ENCODE results near the gene E2F4. TPM values are rescaled to one million over a fixed set of nuclear protein-coding genes. Genes with fewer than 3 reads are reported as not detected.

Gene E2F4
- total and polyA plus RNA-seq, 10 of the 15 experiments (the other 5 are each of a cell fraction or from before 2014, with no cell fraction given) = 11.7 to 132 (median 95.9) TPM

DNA sequence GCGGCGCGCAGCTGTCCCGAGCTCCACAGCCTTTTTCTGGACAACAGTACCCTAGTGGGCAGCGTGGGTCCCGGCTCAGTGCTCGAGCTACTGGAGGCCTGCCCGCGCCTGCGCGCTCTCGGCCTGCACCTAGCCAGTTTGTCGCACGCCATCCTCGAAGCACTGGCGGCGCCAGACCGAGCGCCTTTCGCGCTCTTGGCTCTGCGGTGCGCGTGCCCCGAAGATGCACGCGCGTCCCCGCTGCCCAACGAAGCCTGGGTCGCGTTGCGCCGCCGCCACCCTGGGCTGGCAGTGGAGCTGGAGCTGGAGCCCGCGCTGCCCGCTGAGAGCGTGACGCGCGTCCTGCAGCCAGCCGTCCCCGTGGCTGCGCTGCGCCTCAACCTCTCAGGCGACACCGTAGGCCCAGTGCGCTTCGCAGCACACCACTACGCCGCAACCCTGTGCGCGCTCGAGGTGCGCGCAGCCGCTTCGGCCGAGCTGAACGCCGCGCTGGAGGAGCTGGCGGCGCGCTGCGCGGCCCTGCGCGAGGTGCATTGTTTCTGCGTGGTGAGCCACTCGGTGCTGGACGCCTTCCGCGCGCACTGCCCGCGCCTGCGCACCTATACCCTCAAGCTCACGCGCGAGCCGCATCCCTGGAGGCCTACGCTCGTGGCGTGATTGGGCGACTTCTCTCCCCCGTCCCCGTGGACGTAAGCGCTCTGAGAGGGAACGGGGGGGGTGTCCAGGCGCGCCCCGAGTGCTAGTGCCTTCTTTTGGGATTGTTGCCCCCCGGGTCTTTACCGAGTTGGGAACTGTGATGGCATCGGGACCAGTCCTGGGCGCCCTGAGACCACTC, 28.6 kb upstream of the E2F4 start:
- H3K27me3 ChIP-seq (replicated peaks in 1 of 2; ENCODE audit: control insufficient read depth in 2 of 2, insufficient read depth in 2 of 2, low read length in 1 of 2) = peaks cover 2 to 18% of the 10 kb centered on the region in 2 experiments
- ChIA-PET POLR2A (interaction anchor here (0.6 to 8.2 kb wide), 6 partner anchors 10 to 135 kb away, joined by 3 to 137 read pairs (median 4); partner anchors contain the start of gene NOL3), RAD21 (ENCODE audit: unreplicated experiment) (interaction anchor here (1.3 to 1.9 kb wide), 3 partner anchors 11 to 133 kb away, joined by 3 to 6 read pairs (median 6); no protein-coding TSS in a partner anchor), SMC1A (ENCODE audit: uncharacterized antibody, unreplicated experiment) (interaction anchor here (0.8 to 1.8 kb wide), 4 partner anchors 10 to 16 kb away, joined by 3 to 10 read pairs (median 4); no protein-coding TSS in a partner anchor), CTCF (interaction anchor here (1.1 to 1.9 kb wide), 4 partner anchors 10 to 146 kb away, joined by 3 to 8 read pairs (median 6); no protein-coding TSS in a partner anchor)
- no peaks in the 10 kb centered on the region; the same call in 1 of the 2 replicates for H4K20me1 ChIP-seq (ENCODE audit: control insufficient read depth, insufficient read depth)
- no TSS peak for BruUV-seq (replicated peaks)
- peaks cover 4% of the 10 kb centered on the region for H3K79me2 ChIP-seq (ENCODE audit: control insufficient read depth, insufficient read depth, low read length)
- in situ Hi-C loops (cut with MboI) = no loop called here
- H3K27ac ChIP-seq (ENCODE audit: control insufficient read depth, insufficient read depth) = no peak overlapping the region
- H3K36me3 ChIP-seq (ENCODE audit: control insufficient read depth in 2 of 2, insufficient read depth in 2 of 2, low read length in 1 of 2) = no peaks in the 10 kb centered on the region
- H3K9ac ChIP-seq (ENCODE audit: control insufficient read depth, insufficient read depth, low read length) = no peak overlapping the region
- peak overlapping the region; percentile 83 for H3K4me2 ChIP-seq (ENCODE audit: control insufficient read depth, insufficient read depth)
- no peaks in the 10 kb centered on the region; the same call in 2 of the 3 replicates for H3K9me3 ChIP-seq (replicated peaks; ENCODE audit: control insufficient read depth, insufficient read depth, low read length)
- no peak for DNase-seq (ENCODE audit: low read depth, low spot score)
- whole genome bisulfite sequencing (ENCODE audit: insufficient coverage, insufficient replicate concordance, low lambda C conversion rate, missing lambda C conversion rate) = 10% methylated on average over 89 of the region's 99 CpGs
- intact Hi-C loops (cut with micrococcal nuclease; ENCODE audit: unreplicated experiment) = no loop called here
- ATAC-seq = peak; percentile 11
- peaks cover 42% of the 10 kb centered on the region for H3K4me1 ChIP-seq (ENCODE audit: control insufficient read depth, insufficient read depth, low read length)
- peak overlapping the region; percentile 53; the same call in 1 of the 2 replicates for H3K4me3 ChIP-seq
- H2AFZ ChIP-seq (ENCODE audit: control insufficient read depth, low read depth, low read length) = peak overlapping the region; percentile 70
- FAIRE-seq = no peak
- TF ChIP-seq, protein P1, sequence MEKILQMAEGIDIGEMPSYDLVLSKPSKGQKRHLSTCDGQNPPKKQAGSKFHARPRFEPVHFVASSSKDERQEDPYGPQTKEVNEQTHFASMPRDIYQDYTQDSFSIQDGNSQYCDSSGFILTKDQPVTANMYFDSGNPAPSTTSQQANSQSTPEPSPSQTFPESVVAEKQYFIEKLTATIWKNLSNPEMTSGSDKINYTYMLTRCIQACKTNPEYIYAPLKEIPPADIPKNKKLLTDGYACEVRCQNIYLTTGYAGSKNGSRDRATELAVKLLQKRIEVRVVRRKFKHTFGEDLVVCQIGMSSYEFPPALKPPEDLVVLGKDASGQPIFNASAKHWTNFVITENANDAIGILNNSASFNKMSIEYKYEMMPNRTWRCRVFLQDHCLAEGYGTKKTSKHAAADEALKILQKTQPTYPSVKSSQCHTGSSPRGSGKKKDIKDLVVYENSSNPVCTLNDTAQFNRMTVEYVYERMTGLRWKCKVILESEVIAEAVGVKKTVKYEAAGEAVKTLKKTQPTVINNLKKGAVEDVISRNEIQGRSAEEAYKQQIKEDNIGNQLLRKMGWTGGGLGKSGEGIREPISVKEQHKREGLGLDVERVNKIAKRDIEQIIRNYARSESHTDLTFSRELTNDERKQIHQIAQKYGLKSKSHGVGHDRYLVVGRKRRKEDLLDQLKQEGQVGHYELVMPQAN (conservative IDR thresholded peaks at IDR 0.05) = peak; percentile 44
- TF ChIP-seq, protein P2, sequence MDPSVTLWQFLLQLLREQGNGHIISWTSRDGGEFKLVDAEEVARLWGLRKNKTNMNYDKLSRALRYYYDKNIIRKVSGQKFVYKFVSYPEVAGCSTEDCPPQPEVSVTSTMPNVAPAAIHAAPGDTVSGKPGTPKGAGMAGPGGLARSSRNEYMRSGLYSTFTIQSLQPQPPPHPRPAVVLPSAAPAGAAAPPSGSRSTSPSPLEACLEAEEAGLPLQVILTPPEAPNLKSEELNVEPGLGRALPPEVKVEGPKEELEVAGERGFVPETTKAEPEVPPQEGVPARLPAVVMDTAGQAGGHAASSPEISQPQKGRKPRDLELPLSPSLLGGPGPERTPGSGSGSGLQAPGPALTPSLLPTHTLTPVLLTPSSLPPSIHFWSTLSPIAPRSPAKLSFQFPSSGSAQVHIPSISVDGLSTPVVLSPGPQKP (IDR thresholded peaks at IDR 0.05; ENCODE audit: low read depth, low read length) = no peak
- peak; percentile 89 for TF ChIP-seq LARP7 (IDR thresholded peaks at IDR 0.05)
- no peak for TF ChIP-seq EED (IDR thresholded peaks at IDR 0.05; ENCODE audit: low read depth)
- no peak for TF ChIP-seq MEF2A (IDR thresholded peaks at IDR 0.05; ENCODE audit: insufficient read depth, low read depth, low read length)
- peak; percentile 82 for TF ChIP-seq CHD2 (IDR thresholded peaks at IDR 0.05; ENCODE audit: borderline replicate concordance, low read depth, low read length)
- TF ChIP-seq BHLHE40 (IDR thresholded peaks at IDR 0.05; ENCODE audit: borderline replicate concordance in 1 of 2, low read depth in 2 of 2, low read length in 1 of 2) = peak; percentile 15 to 77; a peak in 2 of 4 replicates
- peak; percentile 52 for TF ChIP-seq BACH1 (IDR thresholded peaks at IDR 0.05; ENCODE audit: borderline replicate concordance)
- no peak for TF ChIP-seq HDAC2 (IDR thresholded peaks at IDR 0.05)
- peak; percentile 79 for TF ChIP-seq DPF2 (IDR thresholded peaks at IDR 0.05)
- TF ChIP-seq, protein P3, sequence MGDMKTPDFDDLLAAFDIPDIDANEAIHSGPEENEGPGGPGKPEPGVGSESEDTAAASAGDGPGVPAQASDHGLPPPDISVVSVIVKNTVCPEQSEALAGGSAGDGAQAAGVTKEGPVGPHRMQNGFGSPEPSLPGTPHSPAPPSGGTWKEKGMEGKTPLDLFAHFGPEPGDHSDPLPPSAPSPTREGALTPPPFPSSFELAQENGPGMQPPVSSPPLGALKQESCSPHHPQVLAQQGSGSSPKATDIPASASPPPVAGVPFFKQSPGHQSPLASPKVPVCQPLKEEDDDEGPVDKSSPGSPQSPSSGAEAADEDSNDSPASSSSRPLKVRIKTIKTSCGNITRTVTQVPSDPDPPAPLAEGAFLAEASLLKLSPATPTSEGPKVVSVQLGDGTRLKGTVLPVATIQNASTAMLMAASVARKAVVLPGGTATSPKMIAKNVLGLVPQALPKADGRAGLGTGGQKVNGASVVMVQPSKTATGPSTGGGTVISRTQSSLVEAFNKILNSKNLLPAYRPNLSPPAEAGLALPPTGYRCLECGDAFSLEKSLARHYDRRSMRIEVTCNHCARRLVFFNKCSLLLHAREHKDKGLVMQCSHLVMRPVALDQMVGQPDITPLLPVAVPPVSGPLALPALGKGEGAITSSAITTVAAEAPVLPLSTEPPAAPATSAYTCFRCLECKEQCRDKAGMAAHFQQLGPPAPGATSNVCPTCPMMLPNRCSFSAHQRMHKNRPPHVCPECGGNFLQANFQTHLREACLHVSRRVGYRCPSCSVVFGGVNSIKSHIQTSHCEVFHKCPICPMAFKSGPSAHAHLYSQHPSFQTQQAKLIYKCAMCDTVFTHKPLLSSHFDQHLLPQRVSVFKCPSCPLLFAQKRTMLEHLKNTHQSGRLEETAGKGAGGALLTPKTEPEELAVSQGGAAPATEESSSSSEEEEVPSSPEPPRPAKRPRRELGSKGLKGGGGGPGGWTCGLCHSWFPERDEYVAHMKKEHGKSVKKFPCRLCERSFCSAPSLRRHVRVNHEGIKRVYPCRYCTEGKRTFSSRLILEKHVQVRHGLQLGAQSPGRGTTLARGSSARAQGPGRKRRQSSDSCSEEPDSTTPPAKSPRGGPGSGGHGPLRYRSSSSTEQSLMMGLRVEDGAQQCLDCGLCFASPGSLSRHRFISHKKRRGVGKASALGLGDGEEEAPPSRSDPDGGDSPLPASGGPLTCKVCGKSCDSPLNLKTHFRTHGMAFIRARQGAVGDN (IDR thresholded peaks at IDR 0.05) = peak; percentile 86
- peak; percentile 40; the same call in 1 of the 2 replicates for TF ChIP-seq RB1 (IDR thresholded peaks at IDR 0.05; ENCODE audit: borderline replicate concordance)
- TF ChIP-seq GATAD2B (conservative IDR thresholded peaks at IDR 0.05; ENCODE audit: low read depth) = peak; percentile 51; the same call in 1 of the 2 replicates
- no peak for TF ChIP-seq ZNF217 (IDR thresholded peaks at IDR 0.05)
- peak; percentile 62 for TF ChIP-seq IKZF1 (conservative IDR thresholded peaks at IDR 0.05)
- TF ChIP-seq HDAC6 (IDR thresholded peaks at IDR 0.05; ENCODE audit: unreplicated experiment) = peak; percentile 99
- TF ChIP-seq SREBF1 (IDR thresholded peaks at IDR 0.05; ENCODE audit: low read length) = no peak
